ENCODE results near the gene TUBA3E. TPM values are rescaled to one million over a fixed set of nuclear protein-coding genes. Genes with fewer than 3 reads are reported as not detected.
"Not testable (repeated sequence)": the region's sequence is repeated elsewhere in the genome, so short reads cannot be mapped to it uniquely, and the experiment has no call there.

TUBA3E gene
- total RNA-seq, 1 experiment from 2014 or later: not detected

DNA sequence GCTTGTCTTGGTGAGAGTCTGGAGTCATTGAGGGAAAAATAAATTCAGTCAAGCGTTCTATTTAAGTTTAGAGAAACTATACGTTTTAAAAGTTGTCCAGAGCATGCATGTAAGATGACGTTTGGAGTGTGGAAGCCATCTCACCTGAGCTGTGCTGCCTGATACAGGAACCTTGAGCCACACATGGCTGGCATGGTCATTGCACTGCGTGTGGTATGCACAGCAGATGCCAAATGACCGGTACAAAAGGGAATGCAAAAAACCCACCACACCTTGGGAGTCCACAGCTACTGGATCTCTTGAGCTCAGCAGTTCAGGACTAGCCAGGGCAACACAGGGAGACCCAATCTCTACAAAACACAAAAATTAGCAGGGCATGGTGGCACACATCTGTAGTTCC lies 11.8 kb downstream of the TUBA3E start:
- BruUV-seq (replicated peaks): no TSS peak
- Mint-ChIP-seq H3K27ac (ENCODE audit: unreplicated experiment) (no peak overlapping the region), H3K27me3 (ENCODE audit: unreplicated experiment) (no peaks in the 10 kb centered on the region), H3K9me3 (ENCODE audit: low read depth, unreplicated experiment) (no peaks in the 10 kb centered on the region), H3K4me1 (ENCODE audit: low read depth, unreplicated experiment) (peaks cover 17% of the 10 kb centered on the region), H3K4me3 (ENCODE audit: low read depth, unreplicated experiment) (no peak overlapping the region), H3K36me3 (ENCODE audit: insufficient read depth, unreplicated experiment) (peaks cover 28% of the 10 kb centered on the region)
- TF ChIP-seq, protein P1, sequence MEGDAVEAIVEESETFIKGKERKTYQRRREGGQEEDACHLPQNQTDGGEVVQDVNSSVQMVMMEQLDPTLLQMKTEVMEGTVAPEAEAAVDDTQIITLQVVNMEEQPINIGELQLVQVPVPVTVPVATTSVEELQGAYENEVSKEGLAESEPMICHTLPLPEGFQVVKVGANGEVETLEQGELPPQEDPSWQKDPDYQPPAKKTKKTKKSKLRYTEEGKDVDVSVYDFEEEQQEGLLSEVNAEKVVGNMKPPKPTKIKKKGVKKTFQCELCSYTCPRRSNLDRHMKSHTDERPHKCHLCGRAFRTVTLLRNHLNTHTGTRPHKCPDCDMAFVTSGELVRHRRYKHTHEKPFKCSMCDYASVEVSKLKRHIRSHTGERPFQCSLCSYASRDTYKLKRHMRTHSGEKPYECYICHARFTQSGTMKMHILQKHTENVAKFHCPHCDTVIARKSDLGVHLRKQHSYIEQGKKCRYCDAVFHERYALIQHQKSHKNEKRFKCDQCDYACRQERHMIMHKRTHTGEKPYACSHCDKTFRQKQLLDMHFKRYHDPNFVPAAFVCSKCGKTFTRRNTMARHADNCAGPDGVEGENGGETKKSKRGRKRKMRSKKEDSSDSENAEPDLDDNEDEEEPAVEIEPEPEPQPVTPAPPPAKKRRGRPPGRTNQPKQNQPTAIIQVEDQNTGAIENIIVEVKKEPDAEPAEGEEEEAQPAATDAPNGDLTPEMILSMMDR (IDR thresholded peaks at IDR 0.05; ENCODE audit: unreplicated experiment): no peak
- intact Hi-C loops (cut with micrococcal nuclease; ENCODE audit: unreplicated experiment): loop anchor here (10.0 kb wide), 1 partner anchor 58 kb away; no protein-coding TSS in a partner anchor
- CTCF ChIA-PET: no interaction called here
- no peak for DNase-seq

DNA sequence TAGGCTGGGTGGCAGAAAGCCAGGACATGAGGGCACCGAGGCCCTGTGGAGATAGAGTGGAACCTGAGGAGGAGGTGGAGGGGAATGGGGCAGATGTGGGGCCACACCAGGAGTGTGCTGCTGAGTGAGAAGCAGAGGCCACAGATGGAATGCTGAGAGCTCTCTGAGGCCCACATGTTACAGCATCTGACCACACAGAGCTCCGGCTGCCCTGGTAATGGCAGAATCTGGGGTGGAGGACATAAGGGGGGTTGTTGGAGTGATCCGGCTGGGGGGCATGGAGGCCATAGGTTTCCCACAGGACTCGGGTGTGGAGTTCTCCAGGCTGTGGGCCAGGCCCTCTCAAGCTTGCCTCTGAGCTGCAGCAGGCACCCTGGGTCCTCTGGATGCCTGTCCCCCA lies 12.3 kb downstream of the TUBA3E start:
- H3K4me3 Mint-ChIP-seq (ENCODE audit: low read depth, unreplicated experiment): no peak overlapping the region
- TF ChIP-seq, protein P1 (IDR thresholded peaks at IDR 0.05; ENCODE audit: unreplicated experiment): no peak
- CTCF ChIA-PET: interaction anchor here (0.7 kb wide), 1 partner anchor 319 kb away, joined by 4 read pairs; no protein-coding TSS in a partner anchor
- H3K4me1 Mint-ChIP-seq (ENCODE audit: low read depth, unreplicated experiment): peaks cover 17% of the 10 kb centered on the region
- intact Hi-C loops (cut with micrococcal nuclease; ENCODE audit: unreplicated experiment): loop anchor here (10.0 kb wide), 1 partner anchor 59 kb away; no protein-coding TSS in a partner anchor
- no peak for DNase-seq
- peaks cover 29% of the 10 kb centered on the region for H3K36me3 Mint-ChIP-seq (ENCODE audit: insufficient read depth, unreplicated experiment)
- no TSS peak for BruUV-seq (replicated peaks)
- H3K9me3 Mint-ChIP-seq (ENCODE audit: low read depth, unreplicated experiment): no peaks in the 10 kb centered on the region
- H3K27ac Mint-ChIP-seq (ENCODE audit: unreplicated experiment): no peak overlapping the region
- H3K27me3 Mint-ChIP-seq (ENCODE audit: unreplicated experiment): no peaks in the 10 kb centered on the region

DNA sequence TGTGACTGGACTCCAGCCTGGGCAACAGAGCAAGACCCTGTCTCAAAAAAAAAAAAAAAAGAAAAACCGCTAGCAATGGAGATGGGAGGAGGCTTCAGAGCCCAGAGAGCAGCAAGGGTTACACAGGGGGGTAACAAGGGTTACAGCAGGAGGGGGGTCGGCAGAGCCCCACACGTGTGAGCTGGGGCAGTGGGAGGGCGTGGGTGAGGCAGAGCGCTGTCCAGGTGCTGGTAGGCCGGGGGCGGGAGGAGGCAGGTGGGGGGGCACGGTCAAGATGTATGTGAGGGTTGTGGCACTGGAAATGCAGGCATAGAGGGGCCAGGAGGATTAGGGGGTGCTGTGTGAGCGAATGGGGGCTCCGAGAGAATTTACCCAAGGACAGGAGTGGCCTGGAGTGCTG lies 12.8 kb downstream of the TUBA3E start:
- Mint-ChIP-seq H3K4me1 (ENCODE audit: low read depth, unreplicated experiment) (peaks cover 17% of the 10 kb centered on the region), H3K9me3 (ENCODE audit: low read depth, unreplicated experiment) (no peaks in the 10 kb centered on the region), H3K36me3 (ENCODE audit: insufficient read depth, unreplicated experiment) (peaks cover 33% of the 10 kb centered on the region), H3K4me3 (ENCODE audit: low read depth, unreplicated experiment) (no peak overlapping the region), H3K27ac (ENCODE audit: unreplicated experiment) (no peak overlapping the region), H3K27me3 (ENCODE audit: unreplicated experiment) (no peaks in the 10 kb centered on the region)
- CTCF ChIA-PET: interaction anchor here (0.7 kb wide), 1 partner anchor 319 kb away, joined by 4 read pairs; no protein-coding TSS in a partner anchor
- no peak for DNase-seq
- TF ChIP-seq, protein P1 (IDR thresholded peaks at IDR 0.05; ENCODE audit: unreplicated experiment): no peak
- BruUV-seq (replicated peaks): no TSS peak
- intact Hi-C loops (cut with micrococcal nuclease; ENCODE audit: unreplicated experiment): loop anchor here (10.0 kb wide), 1 partner anchor 59 kb away; no protein-coding TSS in a partner anchor

DNA sequence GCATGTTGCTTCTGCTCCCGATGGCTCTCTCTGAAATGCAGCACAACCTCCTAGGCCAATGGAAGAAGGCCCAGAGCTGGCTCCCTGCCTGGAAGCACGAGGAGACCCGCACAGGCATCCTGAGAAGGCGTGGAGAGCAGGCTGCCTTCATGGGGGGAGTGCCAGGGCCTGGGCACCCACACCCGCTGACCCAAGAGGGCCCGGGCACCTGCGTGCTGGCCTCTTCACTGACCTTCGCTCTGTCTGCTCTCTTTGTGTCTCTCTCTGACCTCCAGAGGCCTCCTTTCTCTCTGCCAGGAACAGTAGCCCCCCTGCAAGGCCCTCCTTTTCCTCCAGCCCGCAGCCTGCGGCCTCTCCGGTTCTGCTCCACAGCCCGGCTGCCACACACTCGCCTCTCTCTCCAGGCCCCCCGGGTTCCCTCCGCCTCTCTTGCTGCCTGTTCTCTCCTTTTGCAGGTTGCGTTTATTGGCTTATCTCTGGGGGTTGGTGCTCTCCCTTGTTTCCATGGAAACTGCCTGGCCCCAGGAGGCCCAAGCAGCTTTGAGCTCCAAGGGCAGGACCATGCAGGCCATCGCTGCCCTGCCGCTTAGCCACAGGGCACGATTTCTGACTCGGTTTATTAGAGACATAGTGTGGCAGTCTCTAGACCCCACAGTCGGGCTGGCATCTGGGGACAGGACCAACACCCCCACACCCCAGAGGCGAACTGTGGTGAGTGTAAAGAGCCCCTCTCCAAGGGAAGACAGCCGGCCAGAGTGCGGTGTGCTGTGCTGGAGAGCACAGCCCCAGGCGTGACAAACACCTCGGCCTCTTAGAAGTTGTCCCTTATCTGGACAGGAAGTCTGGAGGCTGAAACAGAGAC lies 14.5 kb downstream of the TUBA3E start:
- H3K9me3 Mint-ChIP-seq (ENCODE audit: low read depth, unreplicated experiment): no peaks in the 10 kb centered on the region
- intact Hi-C loops (cut with micrococcal nuclease; ENCODE audit: unreplicated experiment): loop anchor here (5.0 to 10.0 kb wide), 3 partner anchors 61 to 149 kb away; no protein-coding TSS in a partner anchor
- no peak for DNase-seq
- H3K4me1 Mint-ChIP-seq (ENCODE audit: low read depth, unreplicated experiment): peaks cover 17% of the 10 kb centered on the region
- BruUV-seq (replicated peaks): TSS peak; percentile 46
- H3K27me3 Mint-ChIP-seq (ENCODE audit: unreplicated experiment): no peaks in the 10 kb centered on the region
- H3K36me3 Mint-ChIP-seq (ENCODE audit: insufficient read depth, unreplicated experiment): peaks cover 42% of the 10 kb centered on the region
- peak overlapping the region; percentile 48 for H3K27ac Mint-ChIP-seq (ENCODE audit: unreplicated experiment)
- H3K4me3 Mint-ChIP-seq (ENCODE audit: low read depth, unreplicated experiment): peak overlapping the region; percentile 95
- CTCF ChIA-PET: no interaction called here
- TF ChIP-seq, protein P1 (IDR thresholded peaks at IDR 0.05; ENCODE audit: unreplicated experiment): no peak

DNA sequence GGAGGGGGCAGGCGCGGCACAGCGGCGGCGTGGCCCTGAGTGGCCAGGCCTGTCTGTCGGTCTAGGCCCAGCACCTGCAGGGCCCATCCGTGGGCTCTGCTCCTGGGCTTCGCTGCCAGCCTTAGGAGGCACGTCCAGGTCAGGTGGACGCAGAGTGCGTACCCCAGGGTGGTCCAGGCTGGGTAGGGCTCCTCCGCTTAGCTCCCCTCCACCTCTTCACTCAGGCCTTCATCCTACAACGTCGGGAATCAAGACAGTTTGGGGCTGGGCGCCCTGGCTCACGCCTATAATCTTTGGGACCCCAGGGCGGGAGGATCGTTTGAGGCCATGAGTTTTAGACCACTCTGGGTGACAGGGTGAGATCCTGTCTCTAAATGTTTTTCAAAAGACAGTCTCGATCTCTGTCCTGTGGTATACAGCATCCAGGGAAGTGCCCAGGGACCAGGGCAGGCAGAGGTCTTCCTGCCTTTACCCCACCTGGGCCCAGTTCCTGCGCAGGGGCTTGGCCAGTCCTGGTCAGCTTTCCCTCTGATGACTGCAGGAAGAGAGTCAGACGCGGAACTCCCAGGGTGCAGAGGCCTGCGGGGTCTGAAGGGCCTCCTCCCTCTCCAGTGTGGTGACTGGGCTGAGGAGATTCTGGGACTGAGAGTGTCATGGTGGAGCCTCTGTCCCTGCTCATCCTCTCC lies 15.3 kb downstream of the TUBA3E start:
- Mint-ChIP-seq H3K27ac (ENCODE audit: unreplicated experiment) (peak overlapping the region; percentile 48), H3K36me3 (ENCODE audit: insufficient read depth, unreplicated experiment) (peaks cover 47% of the 10 kb centered on the region), H3K4me1 (ENCODE audit: low read depth, unreplicated experiment) (peaks cover 19% of the 10 kb centered on the region), H3K4me3 (ENCODE audit: low read depth, unreplicated experiment) (peak overlapping the region; percentile 95)
- H3K27me3 Mint-ChIP-seq (ENCODE audit: unreplicated experiment); H3K9me3 Mint-ChIP-seq (ENCODE audit: low read depth, unreplicated experiment); CTCF ChIA-PET; BruUV-seq (replicated peaks): not testable (repeated sequence)
- intact Hi-C loops (cut with micrococcal nuclease; ENCODE audit: unreplicated experiment): loop anchor here (5.0 to 10.0 kb wide), 3 partner anchors 62 to 149 kb away; no protein-coding TSS in a partner anchor
- DNase-seq: peak; percentile 14

Measured in Calu3 (cell line).